Neutrophil (primary cell): ENCODE results near the gene SMS.

Experiments used
- H3K27ac ChIP-seq: fragments of 200-600 bp; sonication (generic); 2 replicates; pipeline ENCODE4 v1.5.1; 2016; ENCODE audit warnings: mild to moderate bottlenecking, moderate library complexity
- H3K27me3 ChIP-seq: fragments of 200-600 bp; sonication (generic); 2 replicates; pipeline ENCODE4 v1.6.0; 2016; ENCODE audit warnings: mild to moderate bottlenecking
- H3K36me3 ChIP-seq: fragments of 200-600 bp; sonication (generic); 2 replicates; pipeline ENCODE4 v1.5.1; 2017
- H3K4me1 ChIP-seq, 2 experiments: fragments of 200-600 bp in 1 of 2; sonication (generic) in 1 of 2; 1 replicate in 1 of 2; 2 replicates in 1 of 2; pipeline versions ENCODE4 v1.5.1 to v1.6.1; 2013 to 2016; ENCODE audit warnings: low read depth in 1 of 2, low read length in 1 of 2, mild to moderate bottlenecking in 1 of 2, moderate library complexity in 1 of 2; ENCODE audit not compliant: control insufficient read depth in 1 of 2, insufficient read depth in 1 of 2
- H3K4me3 ChIP-seq, 2 experiments: fragments of 200-600 bp in 1 of 2; sonication (generic) in 1 of 2; 1 replicate in 1 of 2; 2 replicates in 1 of 2; pipeline ENCODE4 v1.5.1; 2013 to 2016; ENCODE audit warnings: low read depth in 1 of 2, low read length in 1 of 2, mild to moderate bottlenecking in 1 of 2, moderate library complexity in 1 of 2
- H3K9me3 ChIP-seq: fragments of 200-600 bp; sonication (generic); 2 replicates; pipeline ENCODE4 v1.5.1; 2016
- CTCF ChIP-seq: fragments of 200-600 bp; sonication (generic); IDR thresholded peaks from 2 replicates; pipeline ENCODE4 v1.5.1; 2016; ENCODE audit warnings: antibody characterized with exemption

Gene SMS

GRCh38 chrX:21966866-21967265, 26.4 kb downstream of the SMS start:
- Histone ChIP-seq H3K4me1 (no peaks in the 10 kb centered on the region), H3K9me3 (no peaks in the 10 kb centered on the region), H3K27ac (no peak overlapping the region), H3K4me3 (no peak overlapping the region), H3K36me3 (no peaks in the 10 kb centered on the region), H3K27me3 (no peaks in the 10 kb centered on the region)
- TF ChIP-seq CTCF = no peak

- Histone ChIP-seq H3K27me3 (no peaks in the 10 kb centered on the region), H3K27ac (no peak overlapping the region), H3K36me3 (no peaks in the 10 kb centered on the region), H3K4me1 (peaks cover 0 to 2% of the 10 kb centered on the region in 2 experiments), H3K9me3 (no peaks in the 10 kb centered on the region), H3K4me3 (no peak overlapping the region)
- no peak for TF ChIP-seq CTCF
Observed at GRCh38 chrX:21968333-21968732, 27.8 kb downstream of the SMS start.

DNA sequence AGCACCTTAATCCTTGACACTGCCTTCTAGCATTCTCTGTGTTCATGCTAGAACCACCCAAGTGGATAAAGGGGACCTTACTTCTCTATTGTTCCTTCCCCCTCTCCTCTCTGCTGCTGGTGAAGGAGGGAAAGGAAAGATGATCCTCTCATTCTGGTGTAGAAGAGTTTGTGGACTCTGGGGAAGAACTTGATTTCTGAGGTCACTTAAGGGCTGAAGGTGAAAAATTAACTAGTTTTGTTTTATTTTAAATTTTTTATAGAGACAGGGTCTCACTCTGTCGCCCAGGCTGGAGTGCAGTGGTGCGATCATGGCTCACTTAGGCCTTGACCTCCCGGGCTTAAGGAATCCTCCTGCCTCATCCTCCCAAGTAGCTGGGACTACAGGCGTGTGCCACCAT, 29.8 kb downstream of the SMS start:
- Histone ChIP-seq H3K27me3 (no peaks in the 10 kb centered on the region), H3K9me3 (no peaks in the 10 kb centered on the region), H3K36me3 (no peaks in the 10 kb centered on the region), H3K4me3 (no peak overlapping the region), H3K4me1 (peaks cover 0 to 12% of the 10 kb centered on the region in 2 experiments), H3K27ac (no peak overlapping the region)
- no peak for TF ChIP-seq CTCF

GRCh38 chrX:21972046-21972445, 31.5 kb downstream of the SMS start:
- no peak for TF ChIP-seq CTCF
- Histone ChIP-seq H3K36me3 (peaks cover 3% of the 10 kb centered on the region), H3K9me3 (no peaks in the 10 kb centered on the region), H3K27me3 (no peaks in the 10 kb centered on the region), H3K4me3 (no peak overlapping the region), H3K27ac (no peak overlapping the region), H3K4me1 (peaks cover 0 to 12% of the 10 kb centered on the region in 2 experiments)

DNA sequence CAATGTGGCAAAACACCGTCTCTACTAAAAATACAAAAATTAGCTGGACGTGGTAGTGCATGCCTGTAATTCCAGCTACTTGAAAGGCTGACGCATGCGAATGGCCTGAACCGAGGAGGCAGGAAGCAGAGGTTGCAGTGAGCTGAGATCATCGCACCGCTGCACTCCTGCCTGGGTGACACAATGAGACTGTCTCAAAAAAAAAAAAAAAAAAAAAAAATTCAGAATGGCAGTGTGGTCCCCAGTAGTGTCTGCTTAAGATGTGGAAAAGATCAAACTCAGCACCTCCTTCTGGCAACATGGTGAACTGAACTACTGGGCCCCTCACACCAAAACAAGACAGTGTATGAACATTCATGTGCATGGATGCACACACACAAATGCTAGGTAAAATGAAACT, 32.2 kb downstream of the SMS start:
- no peaks in the 10 kb centered on the region for H3K9me3 ChIP-seq
- no peak overlapping the region for H3K4me3 ChIP-seq
- no peak for TF ChIP-seq CTCF
- peaks cover 5% of the 10 kb centered on the region for H3K36me3 ChIP-seq
- peaks cover 0 to 12% of the 10 kb centered on the region in 2 experiments for H3K4me1 ChIP-seq
- H3K27me3 ChIP-seq = no peaks in the 10 kb centered on the region
- H3K27ac ChIP-seq = no peak overlapping the region
